IMR-90 (cell line): ENCODE measurements around the gene RAMP3. TPM values are rescaled to one million over a fixed set of nuclear protein-coding genes. Genes with fewer than 3 reads are reported as not detected.

Source experiments
- ATAC-seq: fragments of 200-7000 bp; cut with Tn5 transposase; 2 replicates; pipeline ENCODE4 v1.9.1; 2020; ENCODE audit warnings: low read depth, mild to moderate bottlenecking, moderate library complexity
- BruUV-seq: library from RNA; stranded (reverse); fragments of 400-500 nt; replicated peaks from 2 replicates; lab custom pipeline; 2021; lab: Mats Ljungman, UMichigan
- CTCF ChIA-PET: fragments of 300-600 bp; formaldehyde crosslinking; extraction: SDS; loops from one replicate; lab custom pipeline; 2021; ENCODE audit warnings: antibody characterized with exemption; lab: Yijun Ruan, JAX
- POLR2A ChIA-PET: fragments of 300-600 bp; sonication (Branson Sonifier 250); formaldehyde crosslinking; loops from one replicate; lab custom pipeline; 2022; ENCODE audit warnings: antibody characterized with exemption; ENCODE audit not compliant: unreplicated experiment; lab: Charles Lee
- DNase-seq: peaks from one replicate; pipeline ENCODE4 v3.0.0; 2013
- H2AFZ ChIP-seq: replicated peaks from 2 replicates; pipeline ENCODE3; 2013; ENCODE audit warnings: low read length, mild to moderate bottlenecking; ENCODE audit not compliant: poor library complexity
- H2AK5ac ChIP-seq: 2 replicates; pipeline ENCODE4 v1.6.1; 2013; ENCODE audit warnings: low read depth, low read length, inconsistent platforms
- H2AK9ac ChIP-seq: replicated peaks from 2 replicates; pipeline ENCODE3; 2013; ENCODE audit warnings: mild to moderate bottlenecking, low read depth, low read length, moderate library complexity; ENCODE audit not compliant: poor library complexity
- H2BK120ac ChIP-seq: 2 replicates; pipeline ENCODE4 v1.6.1; 2013; ENCODE audit warnings: low read depth, low read length, inconsistent platforms
- H2BK15ac ChIP-seq: 3 replicates; pipeline ENCODE4 v1.6.1; 2013; ENCODE audit warnings: low read depth, low read length, inconsistent platforms
- H2BK20ac ChIP-seq: 2 replicates; pipeline ENCODE4 v1.6.1; 2013; ENCODE audit warnings: low read depth, mild to moderate bottlenecking, inconsistent platforms, low read length, moderate library complexity
- H2BK5ac ChIP-seq: 2 replicates; pipeline ENCODE4 v1.6.1; 2013; ENCODE audit warnings: mild to moderate bottlenecking, low read depth, low read length, inconsistent platforms; ENCODE audit not compliant: poor library complexity, severe bottlenecking
- H3K14ac ChIP-seq: replicated peaks from 2 replicates; pipeline ENCODE4 v1.6.1; 2013; ENCODE audit warnings: low read depth, low read length, inconsistent platforms
- H3K18ac ChIP-seq: 2 replicates; pipeline ENCODE4 v1.6.1; 2013; ENCODE audit warnings: low read depth, low read length, control low read depth
- H3K23ac ChIP-seq: 2 replicates; pipeline ENCODE4 v1.6.1; 2013; ENCODE audit warnings: low read depth, low read length, inconsistent platforms
- H3K27ac ChIP-seq: 2 replicates; pipeline ENCODE4 v1.5.1; 2013; ENCODE audit warnings: mild to moderate bottlenecking, control low read depth, low read length; ENCODE audit not compliant: insufficient read depth
- H3K27me3 ChIP-seq: 2 replicates; pipeline ENCODE4 v1.6.1; 2013; ENCODE audit warnings: low read length; ENCODE audit not compliant: control insufficient read depth, insufficient read depth
- H3K36me3 ChIP-seq: 2 replicates; pipeline ENCODE4 v1.6.1; 2013; ENCODE audit warnings: low read length, mixed read lengths; ENCODE audit not compliant: control insufficient read depth, insufficient read depth
- H3K4ac ChIP-seq: 2 replicates; pipeline ENCODE4 v1.6.1; 2013; ENCODE audit warnings: low read depth, low read length, inconsistent platforms
- H3K4me1 ChIP-seq: 2 replicates; pipeline ENCODE4 v1.6.1; 2013; ENCODE audit warnings: low read length, mixed read lengths; ENCODE audit not compliant: control insufficient read depth, insufficient read depth
- H3K4me2 ChIP-seq: 2 replicates; pipeline ENCODE4 v1.6.1; 2013; ENCODE audit warnings: low read depth, mild to moderate bottlenecking, control low read depth, low read length, moderate library complexity
- H3K4me3 ChIP-seq: 2 replicates; pipeline ENCODE4 v1.5.1; 2013; ENCODE audit warnings: low read depth, mild to moderate bottlenecking, control low read depth, low read length, moderate library complexity; ENCODE audit not compliant: insufficient read depth
- H3K56ac ChIP-seq: 2 replicates; pipeline ENCODE4 v1.6.1; 2013; ENCODE audit warnings: low read length, inconsistent platforms; ENCODE audit not compliant: insufficient read depth; ENCODE audit errors: extremely low read depth
- H3K79me1 ChIP-seq, 2 experiments: 2 replicates each; pipeline ENCODE4 v1.6.1; 2013; ENCODE audit warnings: low read length in 2 of 2, inconsistent platforms in 1 of 2, low read depth in 1 of 2
- H3K9ac ChIP-seq: 2 replicates; pipeline ENCODE4 v1.6.1; 2013; ENCODE audit warnings: low read depth, low read length, control low read depth
- H3K9me1 ChIP-seq: 2 replicates; pipeline ENCODE4 v1.6.1; 2013; ENCODE audit warnings: low read length, inconsistent platforms; ENCODE audit not compliant: insufficient read depth
- H3K9me3 ChIP-seq: 2 replicates; pipeline ENCODE4 v1.6.1; 2013; ENCODE audit warnings: low read length; ENCODE audit not compliant: control insufficient read depth, insufficient read depth
- H4K20me1 ChIP-seq: 2 replicates; pipeline ENCODE4 v1.6.1; 2013; ENCODE audit warnings: low read length, inconsistent platforms; ENCODE audit not compliant: insufficient read depth
- H4K5ac ChIP-seq: 2 replicates; pipeline ENCODE4 v1.6.1; 2013; ENCODE audit warnings: mild to moderate bottlenecking, low read depth, low read length, control low read depth
- H4K8ac ChIP-seq, 2 experiments: 2 replicates each; pipeline ENCODE4 v1.6.1; 2013; ENCODE audit warnings: low read depth in 2 of 2, low read length in 2 of 2, control low read depth in 1 of 2, inconsistent platforms in 1 of 2
- H4K91ac ChIP-seq: 2 replicates; pipeline ENCODE4 v1.6.1; 2013; ENCODE audit warnings: low read depth, low read length, inconsistent platforms; ENCODE audit not compliant: insufficient read depth
- CHD1 ChIP-seq: IDR thresholded peaks from 2 replicates; pipeline ENCODE4 v1.6.1; 2012; ENCODE audit warnings: low read depth, low read length, improper control_type of control experiment
- CTCF ChIP-seq: conservative IDR thresholded peaks from 2 replicates; pipeline ENCODE4 v1.5.1; 2012; ENCODE audit warnings: mild to moderate bottlenecking, low read depth, low read length, improper control_type of control experiment
- ELK1 ChIP-seq: fragments of 150-350 bp; IDR thresholded peaks from 2 replicates; pipeline ENCODE4 v1.6.1; 2016; ENCODE audit warnings: low read depth, mild to moderate bottlenecking, low read length, moderate library complexity, borderline replicate concordance
- MAFK ChIP-seq: IDR thresholded peaks from 2 replicates; pipeline ENCODE4 v1.6.1; 2012; ENCODE audit warnings: low read depth, low read length, improper control_type of control experiment
- MXI1 ChIP-seq: IDR thresholded peaks from 2 replicates; pipeline ENCODE4 v1.6.1; 2012; ENCODE audit warnings: low read depth, mild to moderate bottlenecking, low read length, moderate library complexity, borderline replicate concordance
- NFE2L2 ChIP-seq: fragments of 150-350 bp; IDR thresholded peaks from 2 replicates; pipeline ENCODE4 v1.6.1; 2016; ENCODE audit warnings: low read depth, mild to moderate bottlenecking, low read length
- SMC3 ChIP-seq: fragments of 150-350 bp; IDR thresholded peaks from 2 replicates; pipeline ENCODE4 v1.6.1; 2016; ENCODE audit warnings: low read depth, mild to moderate bottlenecking, antibody characterized with exemption, low read length, moderate library complexity
- USF2 ChIP-seq: fragments of 150-350 bp; IDR thresholded peaks from 2 replicates; pipeline ENCODE4 v1.6.1; 2017; ENCODE audit warnings: mild to moderate bottlenecking, antibody characterized with exemption, low read length, low read depth
- WGBS, 2 experiments: methylation state at CpG; one replicate each; pipeline versions ENCODE4 v1.1.5 to v1.1.7; 2013; ENCODE audit warnings: missing lambda C conversion rate in 2 of 2; ENCODE audit not compliant: insufficient read length in 1 of 2; ENCODE audit errors: extremely low coverage in 2 of 2; 5-methylcytosine and 5-hydroxymethylcytosine counted together
- dilution Hi-C: fragments of 300-500 bp; cut with HindIII; formaldehyde crosslinking; loops from one replicate; pipeline ENCODE4 v1.14.3; 2018; ENCODE audit warnings: low sequenced_read_pairs; ENCODE audit not compliant: unreplicated experiment
- in situ Hi-C: fragments of 300-500 bp; cut with MboI; formaldehyde crosslinking; loops from 3 replicates; pipeline ENCODE4 v1.14.3; 2019; ENCODE audit warnings: low sequenced_read_pairs, inconsistent platforms, mixed read lengths
- intact Hi-C: fragments of 100-400 bp; cut with micrococcal nuclease; formaldehyde crosslinking; loops from 2 replicates; pipeline ENCODE4 v1.10.0; 2022
- polyA plus RNA-seq, 3 experiments: library from polyadenylated mRNA; depleted of rRNA; stranded (reverse); fragments of >200 nt; gene quantifications; 2 replicates each; pipeline ENCODE4 v1.2.3, GENCODE V29; 2012; ENCODE audit warnings: low replicate concordance in 1 of 3
- total RNA-seq: library from RNA; depleted of rRNA; stranded (reverse); fragments of >200 nt; gene quantifications from 2 replicates; pipeline ENCODE4 v1.2.3, GENCODE V29; 2012

Gene RAMP3
- total and polyA plus RNA-seq, 2 of the 4 experiments (the other 2 are of a cell fraction), result not detected

- no peak overlapping the region for H3K18ac ChIP-seq
- no peak overlapping the region for H4K5ac ChIP-seq
- H3K23ac ChIP-seq, result no peak overlapping the region
- H3K14ac ChIP-seq, result no peak overlapping the region
- no peaks in the 10 kb centered on the region for H3K36me3 ChIP-seq
- H3K56ac ChIP-seq, result no peak overlapping the region
- ChIA-PET CTCF (no interaction called here), POLR2A (no interaction called here)
- no peaks in the 10 kb centered on the region for H3K9me3 ChIP-seq
- dilution Hi-C loops, result no loop called here
- H3K4ac ChIP-seq, result no peak overlapping the region
- H3K9me1 ChIP-seq, result no peaks in the 10 kb centered on the region
- no peaks in the 10 kb centered on the region for H3K4me1 ChIP-seq
- no peak overlapping the region for H3K9ac ChIP-seq
- no peak for TF ChIP-seq CTCF
- no peak for TF ChIP-seq ELK1
- no peak for TF ChIP-seq NFE2L2
- no peak for TF ChIP-seq MXI1
- TF ChIP-seq SMC3, result no peak
- TF ChIP-seq CHD1, result no peak
- TF ChIP-seq USF2, result no peak
- TF ChIP-seq MAFK, result no peak
- no peak overlapping the region for H2AK9ac ChIP-seq
- intact Hi-C loops, result loop anchor here (5.0 kb wide), 1 partner anchor 341 kb away; the partner anchor contains the start of gene PPIA
- H3K27ac ChIP-seq, result no peak overlapping the region
- no peak overlapping the region for H2BK5ac ChIP-seq
- no TSS peak for BruUV-seq
- H3K4me3 ChIP-seq, result no peak overlapping the region
- no peak for DNase-seq
- H4K20me1 ChIP-seq, result no peaks in the 10 kb centered on the region
- H3K4me2 ChIP-seq, result no peak overlapping the region
- H2AFZ ChIP-seq, result no peak overlapping the region
- H4K91ac ChIP-seq, result no peak overlapping the region
- H2AK5ac ChIP-seq, result no peak overlapping the region
- H2BK15ac ChIP-seq, result no peak overlapping the region
- no CpG with 5 or more reads among the region's 10 CpGs for WGBS, 2 experiments
- H4K8ac ChIP-seq, result no peak overlapping the region
- no peak overlapping the region for H2BK120ac ChIP-seq
- in situ Hi-C loops, result loop anchor here (10.0 kb wide), 3 partner anchors 174 to 544 kb away; no protein-coding TSS in a partner anchor
- H2BK20ac ChIP-seq, result no peak overlapping the region
- no peaks in the 10 kb centered on the region for H3K79me1 ChIP-seq
- H3K27me3 ChIP-seq, result peaks cover 19% of the 10 kb centered on the region
- peak; percentile 40; the same call in 1 of the 2 replicates for ATAC-seq
Measured at GRCh38 chr7:45138433-45139267, 18.9 kb upstream of the RAMP3 start.
